Vagina (tissue), 2 donors: ENCODE data around the gene ITGAX.

ENCODE experiments used
- POLR2AphosphoS5 ChIP-seq, 2 donors: sonication (generic); formaldehyde crosslinking; IDR thresholded peaks; one replicate each; pipeline ENCODE4 v1.9.0; 2017; ENCODE audit warnings: antibody characterized with exemption in 2 of 2, mild to moderate bottlenecking in 2 of 2, low read depth in 1 of 2; ENCODE audit not compliant: insufficient read depth in 1 of 2
- TF ChIP-seq, protein P1 (sequence below), 3 experiments: fragments of 450-650 bp in 2 of 3; fragments of 200-600 bp in 1 of 3; sonication (generic) in 1 of 3; IDR thresholded peaks; one replicate each; pipeline ENCODE4 v1.5.1; 2017 to 2019; ENCODE audit warnings: antibody characterized with exemption in 3 of 3, mild to moderate bottlenecking in 2 of 3, moderate library complexity in 2 of 3

DNA sequence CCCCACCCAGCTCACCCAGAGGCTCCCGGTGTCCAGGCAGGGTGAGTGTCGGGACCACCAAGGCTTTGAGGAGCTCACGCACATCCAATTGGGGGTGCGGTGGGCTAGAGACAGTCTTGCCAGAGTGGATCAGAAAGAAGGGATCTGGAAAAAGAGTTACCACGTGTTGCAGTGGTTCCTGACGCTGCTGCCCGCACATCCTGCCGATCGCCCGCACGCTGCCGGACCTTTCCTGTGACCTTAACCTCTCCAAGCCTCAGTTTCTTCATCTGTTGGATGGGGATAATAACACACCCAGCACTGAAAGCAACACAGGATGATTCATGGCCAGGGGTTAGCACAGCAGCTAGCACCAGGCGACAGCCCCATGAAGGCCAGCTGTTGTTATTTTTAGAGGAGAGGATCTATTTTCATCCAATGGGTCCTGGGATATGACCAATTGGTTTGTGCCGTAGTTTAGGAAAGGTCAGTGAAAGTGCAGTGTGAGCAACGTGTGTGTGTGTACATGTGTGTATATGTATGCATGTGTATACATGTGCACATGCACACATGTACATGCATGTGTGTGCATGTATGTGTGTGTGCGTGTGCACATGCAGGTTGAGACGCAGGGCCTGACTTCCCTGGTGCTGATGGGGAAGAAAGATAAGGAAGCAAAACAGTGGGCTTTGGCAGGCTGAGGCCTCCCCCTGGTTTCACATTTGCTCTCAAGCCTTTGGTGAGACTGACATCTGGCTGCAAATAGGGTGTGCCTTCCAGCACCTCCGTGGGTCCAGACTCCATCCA lies 2.5 kb downstream of the ITGAX start:
- TF ChIP-seq, protein P1, sequence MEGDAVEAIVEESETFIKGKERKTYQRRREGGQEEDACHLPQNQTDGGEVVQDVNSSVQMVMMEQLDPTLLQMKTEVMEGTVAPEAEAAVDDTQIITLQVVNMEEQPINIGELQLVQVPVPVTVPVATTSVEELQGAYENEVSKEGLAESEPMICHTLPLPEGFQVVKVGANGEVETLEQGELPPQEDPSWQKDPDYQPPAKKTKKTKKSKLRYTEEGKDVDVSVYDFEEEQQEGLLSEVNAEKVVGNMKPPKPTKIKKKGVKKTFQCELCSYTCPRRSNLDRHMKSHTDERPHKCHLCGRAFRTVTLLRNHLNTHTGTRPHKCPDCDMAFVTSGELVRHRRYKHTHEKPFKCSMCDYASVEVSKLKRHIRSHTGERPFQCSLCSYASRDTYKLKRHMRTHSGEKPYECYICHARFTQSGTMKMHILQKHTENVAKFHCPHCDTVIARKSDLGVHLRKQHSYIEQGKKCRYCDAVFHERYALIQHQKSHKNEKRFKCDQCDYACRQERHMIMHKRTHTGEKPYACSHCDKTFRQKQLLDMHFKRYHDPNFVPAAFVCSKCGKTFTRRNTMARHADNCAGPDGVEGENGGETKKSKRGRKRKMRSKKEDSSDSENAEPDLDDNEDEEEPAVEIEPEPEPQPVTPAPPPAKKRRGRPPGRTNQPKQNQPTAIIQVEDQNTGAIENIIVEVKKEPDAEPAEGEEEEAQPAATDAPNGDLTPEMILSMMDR (IDR thresholded peaks at IDR 0.05), result no peak
- no peak for TF ChIP-seq POLR2AphosphoS5 (IDR thresholded peaks at IDR 0.05; ENCODE audit: insufficient read depth in 1 of 2, low read depth in 1 of 2)
